Measurements from ENCODE around the gene ATF6.

Gene ATF6

DNA sequence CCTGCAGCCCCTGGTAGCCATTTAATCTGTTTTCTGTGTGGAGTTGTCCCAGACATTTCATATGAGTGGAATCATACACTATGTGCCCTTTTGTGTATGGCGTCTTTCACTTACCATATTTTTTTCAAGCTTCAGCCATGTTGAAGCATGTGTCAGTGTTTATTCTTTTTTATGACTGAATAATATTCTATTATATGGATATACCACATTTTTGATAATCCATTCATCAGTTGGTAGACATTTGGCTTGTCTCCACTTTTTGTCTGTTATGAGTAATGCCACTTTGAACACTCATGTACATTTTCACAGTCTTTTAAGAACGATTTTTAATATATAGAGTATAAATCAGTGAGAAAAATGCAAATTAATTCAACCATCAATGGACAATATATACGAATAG, 44.7 kb downstream of the ATF6 start:
- H3K4me3 ChIP-seq (ENCODE audit: severe bottlenecking) = no peak overlapping the region
- DNase-seq (ENCODE audit: low spot score) = no peak
- no peak for ATAC-seq (ENCODE audit: low read depth)
- no peaks in the 10 kb centered on the region for H3K9me3 ChIP-seq (ENCODE audit: severe bottlenecking)
- TF ChIP-seq, protein P1, sequence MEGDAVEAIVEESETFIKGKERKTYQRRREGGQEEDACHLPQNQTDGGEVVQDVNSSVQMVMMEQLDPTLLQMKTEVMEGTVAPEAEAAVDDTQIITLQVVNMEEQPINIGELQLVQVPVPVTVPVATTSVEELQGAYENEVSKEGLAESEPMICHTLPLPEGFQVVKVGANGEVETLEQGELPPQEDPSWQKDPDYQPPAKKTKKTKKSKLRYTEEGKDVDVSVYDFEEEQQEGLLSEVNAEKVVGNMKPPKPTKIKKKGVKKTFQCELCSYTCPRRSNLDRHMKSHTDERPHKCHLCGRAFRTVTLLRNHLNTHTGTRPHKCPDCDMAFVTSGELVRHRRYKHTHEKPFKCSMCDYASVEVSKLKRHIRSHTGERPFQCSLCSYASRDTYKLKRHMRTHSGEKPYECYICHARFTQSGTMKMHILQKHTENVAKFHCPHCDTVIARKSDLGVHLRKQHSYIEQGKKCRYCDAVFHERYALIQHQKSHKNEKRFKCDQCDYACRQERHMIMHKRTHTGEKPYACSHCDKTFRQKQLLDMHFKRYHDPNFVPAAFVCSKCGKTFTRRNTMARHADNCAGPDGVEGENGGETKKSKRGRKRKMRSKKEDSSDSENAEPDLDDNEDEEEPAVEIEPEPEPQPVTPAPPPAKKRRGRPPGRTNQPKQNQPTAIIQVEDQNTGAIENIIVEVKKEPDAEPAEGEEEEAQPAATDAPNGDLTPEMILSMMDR (IDR thresholded peaks at IDR 0.05; ENCODE audit: poor library complexity, severe bottlenecking) = no peak
- peaks cover 17% of the 10 kb centered on the region for H3K36me3 ChIP-seq (ENCODE audit: low read depth)
- H3K27ac ChIP-seq (ENCODE audit: poor library complexity, severe bottlenecking) = no peak overlapping the region
- no peaks in the 10 kb centered on the region for H3K4me1 ChIP-seq (ENCODE audit: insufficient read depth, poor library complexity, severe bottlenecking)
- H3K27me3 ChIP-seq (ENCODE audit: insufficient read depth, poor library complexity, severe bottlenecking) = no peaks in the 10 kb centered on the region

DNA sequence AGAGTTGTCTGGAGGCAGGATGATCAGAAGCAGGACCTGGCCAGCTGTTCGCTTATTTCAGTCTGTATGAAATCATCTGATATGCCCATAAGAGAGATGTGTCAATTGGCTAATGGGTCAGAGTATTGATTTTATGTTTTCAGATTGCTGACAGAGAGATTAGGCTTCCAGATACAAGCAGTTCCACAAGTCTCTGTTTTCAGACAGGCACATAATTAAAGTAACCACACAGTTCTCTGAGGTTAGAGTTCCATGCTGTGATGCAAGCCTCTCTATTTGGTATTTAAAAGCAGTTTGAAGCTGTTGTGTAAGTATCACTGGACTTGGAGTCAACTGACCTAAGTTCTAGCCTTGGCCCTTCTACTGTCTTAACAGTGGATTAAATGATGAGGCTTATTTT, 50.1 kb downstream of the ATF6 start:
- H3K9me3 ChIP-seq (ENCODE audit: severe bottlenecking) = no peaks in the 10 kb centered on the region
- H3K36me3 ChIP-seq (ENCODE audit: low read depth) = peaks cover 27% of the 10 kb centered on the region
- TF ChIP-seq, protein P1 (IDR thresholded peaks at IDR 0.05; ENCODE audit: poor library complexity, severe bottlenecking) = no peak
- H3K27ac ChIP-seq (ENCODE audit: poor library complexity, severe bottlenecking) = no peak overlapping the region
- no peak overlapping the region for H3K4me3 ChIP-seq (ENCODE audit: severe bottlenecking)
- DNase-seq (ENCODE audit: low spot score) (no peak), ATAC-seq (ENCODE audit: low read depth) (no peak)
- H3K27me3 ChIP-seq (ENCODE audit: insufficient read depth, poor library complexity, severe bottlenecking) = no peaks in the 10 kb centered on the region
- no peaks in the 10 kb centered on the region for H3K4me1 ChIP-seq (ENCODE audit: insufficient read depth, poor library complexity, severe bottlenecking)

DNA sequence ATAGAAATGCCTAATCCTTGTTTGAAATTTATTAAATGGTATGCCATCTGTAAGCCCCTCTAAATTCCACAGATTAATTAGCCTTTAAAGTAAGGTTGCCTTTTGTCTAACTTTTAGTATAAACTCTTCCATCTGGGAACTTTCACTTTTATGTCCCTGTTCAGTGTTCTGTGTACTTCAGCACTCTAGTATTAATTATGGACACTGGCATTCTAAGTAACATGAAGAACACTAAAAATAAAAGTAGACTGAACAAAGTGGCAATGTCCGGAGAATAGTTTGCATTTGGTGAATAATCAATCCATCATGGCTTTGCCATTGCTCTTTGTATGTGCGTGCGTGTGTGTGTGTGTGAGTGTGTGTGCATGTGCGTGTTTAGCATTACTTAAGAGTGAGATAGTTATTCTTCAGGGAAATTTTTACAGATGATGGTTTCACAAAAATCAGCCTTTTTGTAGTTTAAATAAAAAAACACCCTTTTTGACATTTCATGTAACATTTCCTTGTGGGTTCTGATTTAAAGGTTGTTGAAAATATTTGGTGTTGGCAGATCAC, 51.1 kb downstream of the ATF6 start:
- no peak overlapping the region for H3K27ac ChIP-seq (ENCODE audit: poor library complexity, severe bottlenecking)
- ATAC-seq (ENCODE audit: low read depth) (no peak), DNase-seq (ENCODE audit: low spot score) (no peak)
- H3K27me3 ChIP-seq (ENCODE audit: insufficient read depth, poor library complexity, severe bottlenecking) = no peaks in the 10 kb centered on the region
- no peaks in the 10 kb centered on the region for H3K9me3 ChIP-seq (ENCODE audit: severe bottlenecking)
- H3K4me1 ChIP-seq (ENCODE audit: insufficient read depth, poor library complexity, severe bottlenecking) = no peaks in the 10 kb centered on the region
- TF ChIP-seq, protein P1 (IDR thresholded peaks at IDR 0.05; ENCODE audit: poor library complexity, severe bottlenecking) = no peak
- no peak overlapping the region for H3K4me3 ChIP-seq (ENCODE audit: severe bottlenecking)
- peaks cover 36% of the 10 kb centered on the region for H3K36me3 ChIP-seq (ENCODE audit: low read depth)

DNA sequence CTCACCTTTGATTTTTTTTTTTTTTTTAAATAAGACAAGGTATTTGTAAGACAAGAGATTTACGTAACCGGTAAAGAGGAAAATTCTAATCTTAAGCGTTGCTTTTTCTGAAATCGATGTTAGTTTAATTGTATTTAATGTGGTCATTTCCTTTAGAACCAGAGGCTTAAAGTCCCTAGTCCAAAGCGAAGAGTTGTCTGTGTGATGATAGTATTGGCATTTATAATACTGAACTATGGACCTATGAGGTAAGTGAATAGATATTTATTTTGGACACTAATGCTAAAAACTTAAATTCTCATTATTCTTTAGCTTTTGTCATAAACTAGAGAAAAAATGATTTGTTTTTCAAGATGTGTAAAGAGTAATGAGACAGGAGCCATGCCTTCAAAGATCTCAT, 54.8 kb downstream of the ATF6 start:
- TF ChIP-seq, protein P1 (IDR thresholded peaks at IDR 0.05; ENCODE audit: poor library complexity, severe bottlenecking) = no peak
- Histone ChIP-seq H3K27me3 (ENCODE audit: insufficient read depth, poor library complexity, severe bottlenecking) (no peaks in the 10 kb centered on the region), H3K9me3 (ENCODE audit: severe bottlenecking) (no peaks in the 10 kb centered on the region), H3K4me1 (ENCODE audit: insufficient read depth, poor library complexity, severe bottlenecking) (no peaks in the 10 kb centered on the region), H3K4me3 (ENCODE audit: severe bottlenecking) (no peak overlapping the region), H3K36me3 (ENCODE audit: low read depth) (peaks cover 44% of the 10 kb centered on the region), H3K27ac (ENCODE audit: poor library complexity, severe bottlenecking) (no peak overlapping the region)
- ATAC-seq (ENCODE audit: low read depth) = no peak
- no peak for DNase-seq (ENCODE audit: low spot score)

DNA sequence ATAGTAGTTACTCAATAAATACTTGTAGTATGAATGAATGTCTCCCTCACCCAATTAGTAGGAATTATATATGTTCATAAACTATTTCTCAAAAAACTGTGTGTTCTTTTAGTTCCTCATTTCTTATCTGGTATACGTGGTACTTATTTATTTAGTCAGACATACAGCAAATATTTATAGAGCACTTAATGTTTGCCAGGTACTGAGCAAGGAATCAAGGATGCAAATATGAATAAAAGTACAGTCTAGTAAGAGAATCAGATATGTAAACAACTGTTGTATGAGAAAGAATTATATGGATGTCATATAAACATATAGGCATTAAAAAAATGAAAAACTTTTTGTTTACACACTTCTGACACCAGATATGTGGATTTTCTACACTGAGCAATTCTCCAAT, 58.5 kb downstream of the ATF6 start:
- TF ChIP-seq, protein P1 (IDR thresholded peaks at IDR 0.05; ENCODE audit: poor library complexity, severe bottlenecking) = no peak
- peaks cover 4% of the 10 kb centered on the region for H3K4me1 ChIP-seq (ENCODE audit: insufficient read depth, poor library complexity, severe bottlenecking)
- H3K27me3 ChIP-seq (ENCODE audit: insufficient read depth, poor library complexity, severe bottlenecking) = no peaks in the 10 kb centered on the region
- H3K9me3 ChIP-seq (ENCODE audit: severe bottlenecking) = no peaks in the 10 kb centered on the region
- H3K4me3 ChIP-seq (ENCODE audit: severe bottlenecking) = no peak overlapping the region
- H3K36me3 ChIP-seq (ENCODE audit: low read depth) = peaks cover 32% of the 10 kb centered on the region
- ATAC-seq (ENCODE audit: low read depth) (no peak), DNase-seq (ENCODE audit: low spot score) (no peak)
- no peak overlapping the region for H3K27ac ChIP-seq (ENCODE audit: poor library complexity, severe bottlenecking)

Data from RWPE2 (cell line).